ENCODE data around the gene PCDHB9.
"Not testable (repeated sequence)": the region's sequence is repeated elsewhere in the genome, so short reads cannot be mapped to it uniquely, and the experiment has no call there.

Gene PCDHB9

DNA sequence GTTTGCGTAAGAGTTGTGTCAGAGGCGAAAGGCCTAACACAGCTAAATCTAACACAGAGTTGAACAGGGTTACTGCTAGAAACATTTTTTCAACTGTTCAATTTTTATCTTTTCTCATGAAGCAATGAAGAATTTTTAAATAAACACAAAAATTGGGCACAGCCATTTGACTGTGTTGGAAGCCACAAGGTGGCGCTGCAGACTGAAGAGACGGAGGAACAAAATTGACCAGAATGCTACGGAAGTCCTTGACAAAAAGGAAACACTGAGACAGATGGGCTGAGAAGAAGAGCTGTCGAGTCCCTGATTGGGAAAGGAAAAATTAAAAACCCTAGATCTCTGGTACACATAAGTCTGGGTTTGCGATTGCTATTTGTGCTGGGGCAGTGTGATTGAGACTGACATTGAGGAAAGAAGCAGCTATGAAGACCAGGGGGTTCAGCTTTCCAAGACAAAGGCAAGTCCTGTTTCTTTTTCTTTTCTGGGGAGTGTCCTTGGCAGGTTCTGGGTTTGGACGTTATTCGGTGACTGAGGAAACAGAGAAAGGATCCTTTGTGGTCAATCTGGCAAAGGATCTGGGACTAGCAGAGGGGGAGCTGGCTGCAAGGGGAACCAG is at the start of gene PCDHB9:
TSS of gene PCDHB9 (plus strand) at position 265 of the 616 bp plus-strand sequence. CDS start at position 423, 158 bp downstream.
- peak within 1 kb of the TSS; percentile 34 for H3K27ac Mint-ChIP-seq
- peaks cover 85% of the 10 kb centered on the region for H3K36me3 Mint-ChIP-seq (ENCODE audit: low read depth)
- peak within 1 kb of the TSS; percentile 66 for H3K4me3 Mint-ChIP-seq
- peak; percentile 42 for DNase-seq
- peaks cover 6% of the 10 kb centered on the region for H3K4me1 Mint-ChIP-seq
- H3K27me3 Mint-ChIP-seq (ENCODE audit: low read depth, poor library complexity) = no peaks in the 10 kb centered on the region
- H3K9me3 Mint-ChIP-seq = peaks cover 89% of the 10 kb centered on the region
- TF ChIP-seq, protein P1, sequence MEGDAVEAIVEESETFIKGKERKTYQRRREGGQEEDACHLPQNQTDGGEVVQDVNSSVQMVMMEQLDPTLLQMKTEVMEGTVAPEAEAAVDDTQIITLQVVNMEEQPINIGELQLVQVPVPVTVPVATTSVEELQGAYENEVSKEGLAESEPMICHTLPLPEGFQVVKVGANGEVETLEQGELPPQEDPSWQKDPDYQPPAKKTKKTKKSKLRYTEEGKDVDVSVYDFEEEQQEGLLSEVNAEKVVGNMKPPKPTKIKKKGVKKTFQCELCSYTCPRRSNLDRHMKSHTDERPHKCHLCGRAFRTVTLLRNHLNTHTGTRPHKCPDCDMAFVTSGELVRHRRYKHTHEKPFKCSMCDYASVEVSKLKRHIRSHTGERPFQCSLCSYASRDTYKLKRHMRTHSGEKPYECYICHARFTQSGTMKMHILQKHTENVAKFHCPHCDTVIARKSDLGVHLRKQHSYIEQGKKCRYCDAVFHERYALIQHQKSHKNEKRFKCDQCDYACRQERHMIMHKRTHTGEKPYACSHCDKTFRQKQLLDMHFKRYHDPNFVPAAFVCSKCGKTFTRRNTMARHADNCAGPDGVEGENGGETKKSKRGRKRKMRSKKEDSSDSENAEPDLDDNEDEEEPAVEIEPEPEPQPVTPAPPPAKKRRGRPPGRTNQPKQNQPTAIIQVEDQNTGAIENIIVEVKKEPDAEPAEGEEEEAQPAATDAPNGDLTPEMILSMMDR (IDR thresholded peaks at IDR 0.05) = peak; percentile 34

DNA sequence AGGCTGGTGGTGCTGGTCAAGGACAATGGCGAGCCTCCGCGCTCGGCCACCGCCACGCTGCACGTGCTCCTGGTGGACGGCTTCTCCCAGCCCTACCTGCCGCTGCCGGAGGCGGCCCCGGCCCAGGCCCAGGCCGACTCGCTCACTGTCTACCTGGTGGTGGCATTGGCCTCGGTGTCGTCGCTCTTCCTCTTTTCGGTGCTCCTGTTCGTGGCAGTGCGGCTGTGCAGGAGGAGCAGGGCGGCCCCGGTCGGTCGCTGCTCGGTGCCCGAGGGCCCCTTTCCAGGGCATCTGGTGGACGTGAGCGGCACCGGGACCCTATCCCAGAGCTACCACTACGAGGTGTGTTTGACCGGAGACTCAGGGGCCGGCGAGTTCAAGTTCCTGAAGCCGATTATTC is 49.6 kb upstream of the PCDHB9 start:
- peaks cover 74% of the 10 kb centered on the region for H3K36me3 Mint-ChIP-seq (ENCODE audit: low read depth)
- H3K27me3 Mint-ChIP-seq (ENCODE audit: low read depth, poor library complexity); H3K4me3 Mint-ChIP-seq; DNase-seq; H3K27ac Mint-ChIP-seq; H3K4me1 Mint-ChIP-seq: not testable (repeated sequence)
- peaks cover 86% of the 10 kb centered on the region for H3K9me3 Mint-ChIP-seq

DNA sequence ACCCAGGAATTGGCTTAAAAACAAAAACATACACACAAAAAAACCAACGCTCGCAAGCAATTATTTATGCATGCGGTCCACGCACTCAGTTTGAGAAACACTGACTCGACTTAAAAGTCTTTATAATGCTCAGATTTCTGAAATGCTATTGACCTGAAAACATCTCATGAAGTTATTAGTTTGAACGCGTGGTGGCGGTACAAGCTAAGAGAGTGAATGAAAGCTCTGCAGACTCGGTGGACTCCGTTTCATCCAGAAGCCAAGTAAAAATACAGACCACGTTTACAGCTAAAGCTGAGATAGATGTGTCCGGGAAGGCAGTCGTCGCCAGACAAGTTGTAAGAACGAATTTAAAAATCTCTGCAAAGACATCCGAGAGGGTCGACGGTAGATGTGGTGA is 37.1 kb upstream of the PCDHB9 start, which contains the start of gene PCDHB6:
TSS of gene PCDHB6 (plus strand) at position 246 of the 400 bp plus-strand sequence. CDS start 201 bp downstream, outside the sequence.
- H3K4me1 Mint-ChIP-seq = no peaks in the 10 kb centered on the region

DNA sequence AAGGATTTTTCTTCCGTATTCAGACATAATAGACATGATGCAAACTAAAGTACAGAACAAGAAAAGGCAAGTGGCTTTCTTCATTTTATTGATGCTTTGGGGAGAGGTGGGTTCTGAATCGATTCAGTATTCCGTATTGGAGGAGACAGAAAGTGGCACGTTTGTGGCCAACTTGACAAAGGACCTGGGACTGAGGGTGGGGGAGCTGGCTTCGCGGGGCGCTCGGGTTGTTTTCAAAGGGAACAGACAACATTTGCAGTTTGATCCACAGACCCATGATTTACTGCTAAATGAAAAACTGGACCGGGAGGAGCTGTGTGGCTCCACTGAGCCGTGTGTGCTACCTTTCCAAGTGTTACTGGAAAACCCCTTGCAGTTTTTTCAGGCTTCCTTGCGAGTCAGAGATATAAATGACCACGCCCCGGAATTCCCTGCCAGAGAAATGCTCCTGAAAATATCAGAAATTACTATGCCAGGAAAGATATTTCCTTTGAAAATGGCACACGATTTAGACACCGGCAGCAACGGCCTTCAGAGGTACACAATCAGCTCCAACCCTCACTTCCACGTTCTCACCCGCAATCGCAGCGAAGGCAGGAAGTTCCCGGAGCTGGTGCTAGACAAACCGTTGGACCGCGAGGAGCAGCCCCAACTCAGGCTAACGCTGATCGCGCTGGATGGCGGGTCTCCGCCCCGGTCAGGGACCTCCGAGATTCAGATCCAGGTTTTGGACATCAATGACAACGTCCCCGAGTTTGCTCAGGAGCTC is 36.6 kb upstream of the PCDHB9 start:
- no peak overlapping the region for H3K4me3 Mint-ChIP-seq
- no peaks in the 10 kb centered on the region for H3K4me1 Mint-ChIP-seq
- H3K27me3 Mint-ChIP-seq (ENCODE audit: low read depth, poor library complexity) = no peaks in the 10 kb centered on the region
- peaks cover 53% of the 10 kb centered on the region for H3K36me3 Mint-ChIP-seq (ENCODE audit: low read depth)
- peaks cover 75% of the 10 kb centered on the region for H3K9me3 Mint-ChIP-seq
- TF ChIP-seq, protein P1 (IDR thresholded peaks at IDR 0.05) = no peak
- H3K27ac Mint-ChIP-seq = no peak overlapping the region
- no peak for DNase-seq

More for the DNA sequence above, 37.1 kb upstream of the PCDHB9 start, which contains the start of gene PCDHB6:
- H3K9me3 Mint-ChIP-seq = peaks cover 74% of the 10 kb centered on the region
- H3K36me3 Mint-ChIP-seq (ENCODE audit: low read depth) = peaks cover 51% of the 10 kb centered on the region
- DNase-seq = no peak
- H3K27ac Mint-ChIP-seq = no peak within 1 kb of the TSS
- TF ChIP-seq, protein P1 (IDR thresholded peaks at IDR 0.05) = no peak
- no peak within 1 kb of the TSS for H3K4me3 Mint-ChIP-seq
- no peaks in the 10 kb centered on the region for H3K27me3 Mint-ChIP-seq (ENCODE audit: low read depth, poor library complexity)

DNA sequence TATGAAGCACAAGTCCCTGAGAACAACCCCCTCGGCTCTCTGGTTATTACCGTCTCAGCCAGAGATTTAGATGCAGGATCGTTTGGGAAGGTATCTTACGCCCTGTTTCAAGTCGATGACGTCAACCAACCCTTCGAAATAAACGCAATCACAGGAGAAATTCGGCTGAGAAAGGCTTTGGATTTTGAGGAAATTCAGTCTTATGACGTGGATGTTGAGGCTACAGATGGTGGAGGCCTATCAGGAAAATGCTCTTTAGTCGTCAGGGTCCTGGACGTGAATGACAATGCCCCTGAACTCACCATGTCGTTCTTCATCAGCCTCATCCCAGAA is 36.0 kb upstream of the PCDHB9 start:
- Mint-ChIP-seq H3K4me1 (no peaks in the 10 kb centered on the region), H3K9me3 (peaks cover 79% of the 10 kb centered on the region), H3K36me3 (ENCODE audit: low read depth) (peaks cover 59% of the 10 kb centered on the region), H3K4me3 (no peak overlapping the region), H3K27me3 (ENCODE audit: low read depth, poor library complexity) (no peaks in the 10 kb centered on the region), H3K27ac (no peak overlapping the region)
- TF ChIP-seq, protein P1 (IDR thresholded peaks at IDR 0.05) = no peak
- no peak for DNase-seq

DNA sequence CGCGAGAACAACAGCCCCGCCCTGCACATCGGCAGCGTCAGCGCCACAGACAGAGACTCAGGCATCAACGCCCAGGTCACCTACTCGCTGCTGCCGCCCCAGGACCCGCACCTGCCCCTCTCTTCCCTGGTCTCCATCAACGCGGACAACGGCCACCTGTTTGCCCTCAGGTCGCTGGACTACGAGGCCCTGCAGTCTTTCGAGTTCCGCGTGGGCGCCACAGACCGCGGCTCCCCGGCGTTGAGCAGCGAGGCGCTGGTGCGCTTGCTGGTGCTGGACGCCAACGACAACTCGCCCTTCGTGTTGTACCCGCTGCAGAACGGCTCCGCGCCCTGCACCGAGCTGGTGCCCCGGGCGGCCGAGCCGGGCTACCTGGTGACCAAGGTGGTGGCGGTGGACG is 35.3 kb upstream of the PCDHB9 start:
- H3K27ac Mint-ChIP-seq; H3K27me3 Mint-ChIP-seq (ENCODE audit: low read depth, poor library complexity); H3K4me3 Mint-ChIP-seq; DNase-seq; H3K4me1 Mint-ChIP-seq: not testable (repeated sequence)
- Mint-ChIP-seq H3K36me3 (ENCODE audit: low read depth) (peaks cover 65% of the 10 kb centered on the region), H3K9me3 (peaks cover 80% of the 10 kb centered on the region)

DNA sequence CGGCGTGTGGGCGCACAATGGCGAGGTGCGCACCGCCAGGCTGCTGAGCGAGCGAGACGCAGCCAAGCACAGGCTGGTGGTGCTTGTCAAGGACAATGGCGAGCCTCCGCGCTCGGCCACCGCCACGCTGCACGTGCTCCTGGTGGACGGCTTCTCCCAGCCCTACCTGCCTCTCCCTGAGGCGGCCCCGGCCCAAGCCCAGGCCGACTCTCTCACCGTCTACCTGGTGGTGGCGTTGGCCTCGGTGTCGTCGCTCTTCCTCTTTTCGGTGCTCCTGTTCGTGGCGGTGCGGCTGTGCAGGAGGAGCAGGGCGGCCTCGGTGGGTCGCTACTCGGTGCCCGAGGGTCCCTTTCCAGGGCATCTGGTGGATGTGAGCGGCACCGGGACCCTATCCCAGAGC is 34.9 kb upstream of the PCDHB9 start:
- not testable (repeated sequence) for H3K4me1 Mint-ChIP-seq; H3K27ac Mint-ChIP-seq; DNase-seq; H3K4me3 Mint-ChIP-seq; H3K27me3 Mint-ChIP-seq (ENCODE audit: low read depth, poor library complexity)
- H3K9me3 Mint-ChIP-seq = peaks cover 85% of the 10 kb centered on the region
- peaks cover 70% of the 10 kb centered on the region for H3K36me3 Mint-ChIP-seq (ENCODE audit: low read depth)
